ENCODE data around the gene ABCC3. TPM values are rescaled to one million over a fixed set of nuclear protein-coding genes. Genes with fewer than 3 reads are reported as not detected.

Gene ABCC3
- total and polyA plus RNA-seq, 2 of the 8 experiments (the other 6 are each of a cell fraction or from before 2014, with no cell fraction given) = 0.35 to 0.37 TPM

GRCh38 chr17:50585891-50586290 lies 48.8 kb upstream of the ABCC3 start (continued):
- TF ChIP-seq EZH2 (IDR thresholded peaks at IDR 0.05; ENCODE audit: low read depth, low read length, severe bottlenecking) (no peak), RNF2 (IDR thresholded peaks at IDR 0.05; ENCODE audit: borderline replicate concordance, low read depth, low read length, missing control alignments, poor library complexity, severe bottlenecking) (no peak), TCF12 (IDR thresholded peaks at IDR 0.05; ENCODE audit: low read depth, low read length) (no peak), SRF (IDR thresholded peaks at IDR 0.05; ENCODE audit: low read depth, low read length) (no peak), BRCA1 (IDR thresholded peaks at IDR 0.05; ENCODE audit: low read depth, low read length) (no peak)

Measured in H1 (cell line).